Upper lobe of left lung (tissue), 4 donors: ENCODE data around the gene MRPL20.

Experiments used
- CTCF ChIP-seq, 6 experiments: fragments of 450-650 bp in 4 of 6; fragments of 200-600 bp in 2 of 6; sonication (generic) in 2 of 6; IDR thresholded peaks; one replicate each; pipeline ENCODE4 v1.5.1; 2016 to 2019; ENCODE audit warnings: antibody characterized with exemption in 6 of 6
- EP300 ChIP-seq, 4 donors: sonication (generic); formaldehyde crosslinking; IDR thresholded peaks; one replicate each; pipeline ENCODE4 v1.5.1; 2017; ENCODE audit warnings: antibody characterized with exemption in 4 of 4, control low read depth in 2 of 4
- POLR2A ChIP-seq, 4 donors: fragments of 450-650 bp; IDR thresholded peaks; one replicate each; pipeline ENCODE4 v1.5.1; 2016 to 2017; ENCODE audit warnings: antibody characterized with exemption in 4 of 4, mild to moderate bottlenecking in 2 of 4
- POLR2AphosphoS5 ChIP-seq, 2 donors: sonication (generic); formaldehyde crosslinking; IDR thresholded peaks; one replicate each; pipeline ENCODE4 v1.5.1; 2017; ENCODE audit warnings: antibody characterized with exemption in 2 of 2

DNA sequence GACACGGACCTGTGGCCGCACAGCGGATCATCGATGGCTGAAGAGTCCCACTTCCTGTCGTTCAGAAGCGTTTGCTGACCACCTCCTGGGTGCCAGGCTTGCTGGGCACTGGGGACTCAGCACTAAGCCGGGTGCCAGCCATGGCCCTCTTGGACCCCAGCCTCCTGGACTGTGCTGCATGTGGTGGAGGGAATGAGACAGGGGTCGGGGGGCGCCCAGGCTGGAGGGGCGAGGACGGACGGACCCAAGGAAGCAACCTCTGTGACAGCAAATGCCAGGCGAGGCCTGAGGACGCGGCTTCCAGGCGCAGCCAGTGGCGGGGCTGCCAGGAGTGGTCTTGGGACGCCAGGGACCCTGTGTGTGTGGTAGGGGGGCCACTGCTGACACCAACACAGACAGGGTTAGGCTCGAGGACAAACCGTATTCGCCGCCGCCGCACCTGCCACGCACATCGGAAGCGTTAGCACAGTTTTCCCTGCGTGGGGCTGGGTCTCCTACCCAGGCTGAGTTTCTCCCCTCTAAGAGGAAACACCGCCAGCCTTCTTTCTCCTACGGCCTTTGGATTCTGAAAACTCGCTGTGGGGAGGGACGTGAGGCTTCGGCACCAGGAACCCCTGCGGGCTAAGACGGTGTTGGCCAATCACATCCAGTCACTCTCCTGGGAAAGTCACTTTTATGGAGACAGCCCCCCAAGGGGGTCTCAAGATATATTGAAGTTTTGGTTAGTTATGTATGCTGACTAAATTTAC, 45.7 kb downstream of the MRPL20 start:
- TF ChIP-seq CTCF (IDR thresholded peaks at IDR 0.05) = no peak
- TF ChIP-seq EP300 (IDR thresholded peaks at IDR 0.05) = no peak
- no peak for TF ChIP-seq POLR2A (IDR thresholded peaks at IDR 0.05)
- TF ChIP-seq POLR2AphosphoS5 (IDR thresholded peaks at IDR 0.05) = no peak
